ENCODE results near the gene ZNF423.

The ZNF423 gene

GRCh38 chr16:49659356-49659755 is 196.6 kb downstream of the ZNF423 start:
- DNase-seq, result no peak

- no peak for DNase-seq
Measured at GRCh38 chr16:49658531-49658930, 197.4 kb downstream of the ZNF423 start.

GRCh38 chr16:49657736-49658465 is 198.0 kb downstream of the ZNF423 start:
- DNase-seq, result no peak

GRCh38 chr16:49654425-49654824 is 201.5 kb downstream of the ZNF423 start:
- no peak for DNase-seq

GRCh38 chr16:49653577-49653976 is 202.3 kb downstream of the ZNF423 start:
- DNase-seq, result no peak

- no peak for DNase-seq
Measured at GRCh38 chr16:49653173-49653570, 202.7 kb downstream of the ZNF423 start.

- no peak for DNase-seq
Measured at GRCh38 chr16:49652456-49653172, 203.3 kb downstream of the ZNF423 start.

GRCh38 chr16:49651996-49652395 is 203.9 kb downstream of the ZNF423 start:
- DNase-seq, result no peak

- no peak for DNase-seq
Measured at GRCh38 chr16:49651226-49651625, 204.7 kb downstream of the ZNF423 start.

GRCh38 chr16:49650603-49651002 is 205.3 kb downstream of the ZNF423 start:
- no peak for DNase-seq

GRCh38 chr16:49649013-49649765 is 206.7 kb downstream of the ZNF423 start:
- no peak for DNase-seq

- DNase-seq, result no peak
Measured at GRCh38 chr16:49647673-49648072, 208.2 kb downstream of the ZNF423 start.

GRCh38 chr16:49645263-49645662 is 210.6 kb downstream of the ZNF423 start:
- DNase-seq, result no peak

- DNase-seq, result no peak
Measured at GRCh38 chr16:49644145-49644463, 211.8 kb downstream of the ZNF423 start.

GRCh38 chr16:49643429-49644144 is 212.3 kb downstream of the ZNF423 start:
- DNase-seq, result no peak

- no peak for DNase-seq
Measured at GRCh38 chr16:49641250-49641649, 214.7 kb downstream of the ZNF423 start.

- no peak for DNase-seq
Measured at GRCh38 chr16:49640581-49640980, 215.3 kb downstream of the ZNF423 start.

GRCh38 chr16:49639739-49640431 is 216.0 kb downstream of the ZNF423 start:
- no peak for DNase-seq

GRCh38 chr16:49638673-49639610 is 217.0 kb downstream of the ZNF423 start:
- no peak for DNase-seq

- no peak for DNase-seq
Measured at GRCh38 chr16:49637933-49638672, 217.8 kb downstream of the ZNF423 start.

GRCh38 chr16:49637511-49637910 is 218.4 kb downstream of the ZNF423 start:
- no peak for DNase-seq

Data from SW 1271 (cell line).